GM12872 (cell line): ENCODE results near the gene GTF2IRD1.

Experiments
- TF ChIP-seq, protein P1 (sequence below): IDR thresholded peaks from 3 replicates; pipeline ENCODE4 v1.5.1; 2011; ENCODE audit warnings: low read depth, mild to moderate bottlenecking, low read length, moderate library complexity; ENCODE audit not compliant: insufficient read depth

GTF2IRD1 gene

DNA sequence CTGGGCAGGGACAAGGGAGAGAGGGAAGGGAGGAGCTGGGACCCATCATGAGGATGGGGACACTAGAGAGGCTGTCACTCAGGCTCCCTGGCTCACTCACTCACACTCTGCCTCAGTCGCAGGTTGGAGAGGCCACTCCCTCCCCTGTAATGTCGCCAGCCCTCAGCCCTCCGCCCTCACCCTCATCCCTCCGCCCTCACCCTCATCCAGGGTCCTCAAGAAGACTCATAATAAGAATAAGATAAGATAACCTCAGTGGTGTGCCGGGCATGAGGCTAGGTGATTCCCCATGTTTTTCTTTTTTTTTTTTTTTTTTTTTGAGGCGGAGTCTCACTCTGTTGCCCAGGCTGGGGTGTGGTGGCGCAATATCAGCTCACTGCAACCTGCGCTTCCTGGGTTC, 92.2 kb downstream of the GTF2IRD1 start:
- TF ChIP-seq, protein P1, sequence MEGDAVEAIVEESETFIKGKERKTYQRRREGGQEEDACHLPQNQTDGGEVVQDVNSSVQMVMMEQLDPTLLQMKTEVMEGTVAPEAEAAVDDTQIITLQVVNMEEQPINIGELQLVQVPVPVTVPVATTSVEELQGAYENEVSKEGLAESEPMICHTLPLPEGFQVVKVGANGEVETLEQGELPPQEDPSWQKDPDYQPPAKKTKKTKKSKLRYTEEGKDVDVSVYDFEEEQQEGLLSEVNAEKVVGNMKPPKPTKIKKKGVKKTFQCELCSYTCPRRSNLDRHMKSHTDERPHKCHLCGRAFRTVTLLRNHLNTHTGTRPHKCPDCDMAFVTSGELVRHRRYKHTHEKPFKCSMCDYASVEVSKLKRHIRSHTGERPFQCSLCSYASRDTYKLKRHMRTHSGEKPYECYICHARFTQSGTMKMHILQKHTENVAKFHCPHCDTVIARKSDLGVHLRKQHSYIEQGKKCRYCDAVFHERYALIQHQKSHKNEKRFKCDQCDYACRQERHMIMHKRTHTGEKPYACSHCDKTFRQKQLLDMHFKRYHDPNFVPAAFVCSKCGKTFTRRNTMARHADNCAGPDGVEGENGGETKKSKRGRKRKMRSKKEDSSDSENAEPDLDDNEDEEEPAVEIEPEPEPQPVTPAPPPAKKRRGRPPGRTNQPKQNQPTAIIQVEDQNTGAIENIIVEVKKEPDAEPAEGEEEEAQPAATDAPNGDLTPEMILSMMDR, result no peak

DNA sequence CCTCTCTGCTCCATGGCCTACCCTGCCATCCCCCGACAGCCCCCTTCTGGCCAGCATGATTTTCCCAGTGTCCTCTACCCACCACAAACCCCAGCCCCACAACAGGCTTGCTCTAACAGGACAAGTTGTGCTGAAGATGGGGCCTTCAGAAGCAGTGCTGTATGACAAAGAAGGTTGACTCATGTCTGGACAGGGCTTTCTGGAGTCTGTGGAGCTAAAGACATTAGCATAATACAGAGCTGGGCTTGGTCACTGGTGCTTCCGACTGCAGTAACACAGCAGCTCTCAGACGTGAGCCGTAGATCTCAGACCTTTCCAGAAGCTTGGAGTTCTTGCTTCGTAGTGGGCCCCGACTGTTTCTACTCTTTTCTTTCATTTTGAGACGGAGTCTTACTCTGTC, 100.5 kb downstream of the GTF2IRD1 start:
- TF ChIP-seq, protein P1, result no peak

GRCh38 chr7:74560086-74560719, 106.5 kb downstream of the GTF2IRD1 start:
- TF ChIP-seq, protein P1, result no peak

GRCh38 chr7:74561898-74562613, 108.3 kb downstream of the GTF2IRD1 start:
- TF ChIP-seq, protein P1, result no peak

GRCh38 chr7:74567318-74567668, 113.6 kb downstream of the GTF2IRD1 start:
- TF ChIP-seq, protein P1, result no peak

- TF ChIP-seq, protein P1, result no peak
These were observed 115.0 kb downstream of the GTF2IRD1 start for GRCh38 chr7:74568658-74569057.

GRCh38 chr7:74569501-74570075, 115.9 kb downstream of the GTF2IRD1 start:
- TF ChIP-seq, protein P1, result no peak
